GM12873 (cell line): Measurements from ENCODE around the gene VAPA.

ENCODE experiments used
- TF ChIP-seq, protein P1 (sequence below): IDR thresholded peaks from 2 replicates; pipeline ENCODE4 v1.5.1; 2012; ENCODE audit warnings: low read depth, mild to moderate bottlenecking, moderate library complexity, low read length, control low read depth; ENCODE audit not compliant: insufficient read depth; ENCODE audit errors: missing control alignments

The VAPA gene

DNA sequence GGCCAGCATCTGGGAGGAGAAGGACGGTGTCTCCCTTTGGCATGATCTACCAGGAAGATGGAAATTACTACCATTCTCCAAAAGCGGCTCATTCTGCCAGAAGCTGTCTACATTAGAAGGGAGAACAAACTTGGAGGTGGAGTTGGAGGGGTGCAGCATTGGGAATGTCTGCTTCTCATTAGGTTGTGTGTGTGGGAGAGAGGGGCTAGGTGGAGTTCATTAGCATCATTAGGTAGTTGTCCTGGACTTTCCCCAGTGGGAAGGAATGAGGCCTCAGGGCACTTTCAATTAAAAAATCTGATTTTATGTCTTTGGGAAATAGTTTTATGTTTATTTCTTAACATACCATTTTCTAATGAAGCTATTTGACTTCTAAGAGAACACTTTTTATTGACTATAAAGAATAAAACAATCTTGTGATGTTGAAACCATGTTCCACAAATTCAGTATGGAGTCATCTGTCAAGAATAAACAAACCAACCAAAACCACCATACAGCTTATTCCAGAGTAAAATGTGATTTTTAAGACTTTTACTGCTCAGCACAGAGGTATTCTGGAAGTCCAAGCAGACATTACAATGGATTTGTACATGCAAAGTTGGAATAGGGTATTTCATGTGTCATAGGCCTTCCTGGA is 60.6 kb downstream of the VAPA start:
- TF ChIP-seq, protein P1, sequence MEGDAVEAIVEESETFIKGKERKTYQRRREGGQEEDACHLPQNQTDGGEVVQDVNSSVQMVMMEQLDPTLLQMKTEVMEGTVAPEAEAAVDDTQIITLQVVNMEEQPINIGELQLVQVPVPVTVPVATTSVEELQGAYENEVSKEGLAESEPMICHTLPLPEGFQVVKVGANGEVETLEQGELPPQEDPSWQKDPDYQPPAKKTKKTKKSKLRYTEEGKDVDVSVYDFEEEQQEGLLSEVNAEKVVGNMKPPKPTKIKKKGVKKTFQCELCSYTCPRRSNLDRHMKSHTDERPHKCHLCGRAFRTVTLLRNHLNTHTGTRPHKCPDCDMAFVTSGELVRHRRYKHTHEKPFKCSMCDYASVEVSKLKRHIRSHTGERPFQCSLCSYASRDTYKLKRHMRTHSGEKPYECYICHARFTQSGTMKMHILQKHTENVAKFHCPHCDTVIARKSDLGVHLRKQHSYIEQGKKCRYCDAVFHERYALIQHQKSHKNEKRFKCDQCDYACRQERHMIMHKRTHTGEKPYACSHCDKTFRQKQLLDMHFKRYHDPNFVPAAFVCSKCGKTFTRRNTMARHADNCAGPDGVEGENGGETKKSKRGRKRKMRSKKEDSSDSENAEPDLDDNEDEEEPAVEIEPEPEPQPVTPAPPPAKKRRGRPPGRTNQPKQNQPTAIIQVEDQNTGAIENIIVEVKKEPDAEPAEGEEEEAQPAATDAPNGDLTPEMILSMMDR, result no peak

DNA sequence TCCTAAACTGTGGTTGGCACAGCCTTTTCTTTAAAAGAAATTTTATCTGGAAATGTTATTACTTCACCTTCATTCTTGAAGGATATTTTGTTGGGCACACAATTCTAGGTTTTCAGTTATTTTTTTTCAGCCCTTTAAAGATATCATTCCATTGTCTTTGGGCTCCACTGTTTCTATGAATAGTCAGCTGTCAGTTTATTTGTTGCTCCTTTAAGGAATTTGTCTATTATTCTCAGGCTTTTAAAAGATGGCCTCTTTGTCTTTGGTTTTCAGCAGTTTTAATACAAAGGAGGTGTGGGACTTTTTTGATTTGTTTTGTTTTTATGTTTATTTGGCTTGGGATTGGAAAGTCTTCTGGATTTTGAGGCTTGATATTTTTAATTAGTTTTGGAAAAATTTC is 61.8 kb downstream of the VAPA start:
- TF ChIP-seq, protein P1, result no peak

DNA sequence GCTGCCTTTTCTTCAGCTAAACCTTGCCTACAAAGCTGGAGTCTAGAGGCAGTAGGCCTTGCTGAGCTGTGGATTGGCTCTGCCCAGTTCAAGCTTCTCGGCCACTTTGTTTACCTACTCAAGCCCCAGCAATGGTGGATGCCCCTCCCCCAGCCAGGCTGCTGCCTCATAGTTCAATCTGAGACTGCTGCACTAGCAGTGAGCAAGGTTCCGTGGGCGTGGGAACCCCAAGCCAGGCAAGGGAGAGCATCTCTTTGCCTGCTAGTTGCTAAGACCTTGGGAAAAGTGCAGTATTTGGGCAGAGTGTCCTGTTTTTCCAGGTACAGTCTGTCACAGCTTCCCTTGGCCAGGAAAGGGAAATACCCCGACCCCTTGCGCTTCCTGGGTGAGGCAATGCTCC is 68.9 kb downstream of the VAPA start:
- TF ChIP-seq, protein P1, result no peak

DNA sequence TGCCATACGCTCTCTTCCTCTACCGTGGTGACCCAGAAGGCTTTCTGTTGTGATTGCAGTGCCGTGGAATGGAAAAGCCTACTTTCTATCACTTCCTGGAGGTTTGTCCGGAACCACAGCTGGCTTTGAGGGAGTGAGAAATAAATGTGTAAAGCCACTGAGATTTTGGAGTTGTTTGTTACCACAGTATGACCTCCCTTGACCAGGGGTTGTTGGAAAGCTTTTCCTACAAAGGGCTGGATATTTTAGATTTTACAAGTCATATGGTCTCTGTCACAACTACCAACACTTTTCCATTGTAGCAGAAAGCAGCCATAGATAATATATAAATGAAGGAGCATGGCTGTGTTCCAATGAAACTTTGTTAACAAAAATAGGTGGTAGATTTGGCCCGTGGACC is 70.3 kb downstream of the VAPA start:
- TF ChIP-seq, protein P1, result no peak

DNA sequence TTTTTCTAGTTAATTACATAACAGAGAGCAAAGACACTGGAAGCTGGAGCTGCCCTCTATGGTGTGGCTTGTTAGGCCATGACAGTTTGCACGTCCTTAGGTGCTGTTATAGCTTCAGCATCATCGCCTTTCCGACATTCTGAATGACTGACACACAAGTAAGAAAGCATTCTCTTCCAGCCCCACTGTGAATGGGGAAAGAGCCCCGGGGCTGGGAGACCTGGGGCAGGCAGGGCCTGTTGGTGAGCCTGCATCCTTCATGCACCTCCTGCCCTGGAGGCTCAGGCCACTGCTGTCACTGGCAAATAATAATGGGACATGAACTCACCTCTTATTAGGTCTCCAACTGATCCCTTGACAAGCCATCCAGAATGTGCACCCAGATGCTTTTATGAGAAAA is 71.8 kb downstream of the VAPA start:
- TF ChIP-seq, protein P1, result no peak

DNA sequence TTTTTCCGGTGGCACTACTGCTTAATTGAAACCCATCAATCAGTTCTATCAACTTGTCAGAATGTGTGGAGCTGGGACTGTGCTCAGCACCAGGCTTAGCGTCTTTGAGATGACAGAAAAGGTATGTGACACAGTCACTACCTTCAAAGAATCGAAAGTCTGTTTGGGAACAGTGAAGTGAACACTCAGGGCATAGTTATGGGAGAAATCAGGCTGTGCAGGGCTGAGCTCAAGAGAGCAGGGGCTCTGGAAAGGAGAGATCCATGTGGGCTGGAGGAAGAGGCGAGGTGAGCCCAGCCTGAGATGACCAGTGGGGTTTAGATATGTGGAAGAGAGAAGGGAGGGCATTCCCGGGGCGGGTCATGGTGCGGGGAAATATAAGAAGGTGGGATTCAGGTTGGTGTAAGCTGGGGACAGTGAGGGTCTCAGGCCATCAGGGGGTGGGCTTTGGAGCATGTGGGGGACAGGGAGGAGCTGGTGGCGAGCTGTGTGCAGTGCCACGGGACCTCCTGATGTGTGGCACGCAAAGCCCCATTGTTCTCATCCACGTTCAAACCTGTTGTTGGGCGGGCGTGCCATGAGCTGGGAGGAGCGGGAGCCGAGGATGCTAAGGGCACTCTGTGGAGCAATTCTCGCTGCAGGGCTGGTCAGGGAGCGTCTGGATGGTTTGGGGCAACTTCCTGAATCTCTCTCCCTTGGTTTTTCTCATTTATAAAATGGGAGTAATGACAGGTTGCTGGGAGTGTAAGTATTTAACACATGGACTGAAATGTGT is 72.5 kb downstream of the VAPA start:
- TF ChIP-seq, protein P1, result no peak

GRCh38 chr18:9987345-9987744 is 73.5 kb downstream of the VAPA start:
- TF ChIP-seq, protein P1, result no peak
